Right atrium auricular region (tissue), 2 donors: ENCODE data around the gene NCOA3. TPM values are rescaled to one million over a fixed set of nuclear protein-coding genes. Genes with fewer than 3 reads are reported as not detected.
"Not testable (repeated sequence)": the region's sequence is repeated elsewhere in the genome, so short reads cannot be mapped to it uniquely, and the experiment has no call there.

ENCODE experiments used
- DNase-seq: peaks from one replicate; pipeline ENCODE4 v3.0.0-alpha.2; 2019; ENCODE audit warnings: low spot score
- H3K27ac ChIP-seq, 2 donors: fragments of 200-600 bp; sonication (generic); 1 replicate in 1 of 2; 2 replicates in 1 of 2; pipeline ENCODE4 v1.5.1; 2016 to 2019
- H3K27me3 ChIP-seq, 2 donors: fragments of 200-600 bp; sonication (generic); one replicate each; pipeline versions ENCODE4 v1.5.1 to v1.6.0; 2017 to 2019
- H3K36me3 ChIP-seq: fragments of 200-600 bp; sonication (generic); one replicate; pipeline ENCODE4 v1.5.1; 2016
- H3K4me1 ChIP-seq, 2 donors: fragments of 200-600 bp; sonication (generic); one replicate each; pipeline versions ENCODE4 v1.5.1 to v1.6.0; 2017 to 2019
- H3K4me3 ChIP-seq, 2 donors: fragments of 200-600 bp; sonication (generic); 1 replicate in 1 of 2; 2 replicates in 1 of 2; pipeline ENCODE4 v1.5.1; 2017 to 2019; ENCODE audit warnings: mild to moderate bottlenecking in 1 of 2, moderate library complexity in 1 of 2
- H3K9me3 ChIP-seq, 2 donors: fragments of 200-600 bp; sonication (generic); one replicate each; pipeline ENCODE4 v1.5.1; 2019
- total RNA-seq, 2 donors: library from RNA; depleted of rRNA; stranded (reverse); fragments of >200 nt; gene quantifications; one replicate each; pipeline ENCODE4 v1.1.0, GENCODE V29; 2016
- TF ChIP-seq, protein P1 (sequence below), 2 donors: fragments of 200-600 bp; sonication (generic); IDR thresholded peaks; one replicate each; pipeline ENCODE4 v1.5.1; 2019; ENCODE audit warnings: antibody characterized with exemption in 2 of 2

The NCOA3 gene
- total RNA-seq, 2 donors from 2014 or later, result 24.1 to 27.4 TPM

DNA sequence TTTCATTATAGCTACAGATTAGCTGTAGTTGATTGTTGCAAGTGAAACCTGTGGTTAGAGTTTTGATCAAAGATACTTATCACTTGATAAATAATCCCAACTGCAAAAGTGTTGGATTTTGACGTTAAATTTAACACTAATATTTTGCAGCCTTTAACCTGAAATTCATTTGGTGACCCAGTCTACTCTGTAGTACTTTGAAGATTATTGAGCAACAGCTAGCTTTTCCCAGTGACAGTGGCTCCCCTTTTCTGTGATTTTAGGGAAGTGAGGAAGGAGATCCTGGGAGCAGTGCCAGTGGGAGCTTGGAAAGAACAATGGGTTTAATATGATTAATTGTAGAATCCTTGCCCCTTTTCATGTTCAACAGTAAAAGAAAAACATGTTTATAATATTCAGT, 76.9 kb downstream of the NCOA3 start:
- peaks cover 0 to 81% of the 10 kb centered on the region in 2 donors for H3K4me1 ChIP-seq
- no peak overlapping the region for H3K27ac ChIP-seq

DNA sequence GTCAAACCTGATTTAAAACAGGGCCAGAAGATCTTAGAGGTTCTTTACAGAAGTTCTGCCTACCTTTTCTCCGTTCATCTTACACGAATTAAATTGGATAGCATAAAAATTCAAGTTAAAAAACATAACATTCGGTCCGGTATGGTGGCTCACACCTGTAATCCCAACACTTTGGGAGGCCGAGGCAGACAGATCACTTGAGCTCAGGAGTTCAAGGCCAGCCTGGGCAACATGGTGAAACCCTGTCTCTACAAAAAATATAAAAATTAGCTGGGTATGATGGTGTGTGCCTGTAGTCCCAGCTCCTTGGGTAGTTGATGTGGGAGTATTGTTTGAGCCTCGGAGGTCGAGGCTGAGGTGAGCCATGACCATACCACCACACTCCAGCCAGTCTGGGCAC, 79.0 kb downstream of the NCOA3 start:
- not testable (repeated sequence) for DNase-seq, H3K27me3 ChIP-seq, H3K36me3 ChIP-seq, H3K9me3 ChIP-seq, H3K27ac ChIP-seq, H3K4me3 ChIP-seq
- H3K4me1 ChIP-seq, result peaks cover 0 to 68% of the 10 kb centered on the region in 2 donors

More for the DNA sequence above, 76.9 kb downstream of the NCOA3 start:
- TF ChIP-seq, protein P1, sequence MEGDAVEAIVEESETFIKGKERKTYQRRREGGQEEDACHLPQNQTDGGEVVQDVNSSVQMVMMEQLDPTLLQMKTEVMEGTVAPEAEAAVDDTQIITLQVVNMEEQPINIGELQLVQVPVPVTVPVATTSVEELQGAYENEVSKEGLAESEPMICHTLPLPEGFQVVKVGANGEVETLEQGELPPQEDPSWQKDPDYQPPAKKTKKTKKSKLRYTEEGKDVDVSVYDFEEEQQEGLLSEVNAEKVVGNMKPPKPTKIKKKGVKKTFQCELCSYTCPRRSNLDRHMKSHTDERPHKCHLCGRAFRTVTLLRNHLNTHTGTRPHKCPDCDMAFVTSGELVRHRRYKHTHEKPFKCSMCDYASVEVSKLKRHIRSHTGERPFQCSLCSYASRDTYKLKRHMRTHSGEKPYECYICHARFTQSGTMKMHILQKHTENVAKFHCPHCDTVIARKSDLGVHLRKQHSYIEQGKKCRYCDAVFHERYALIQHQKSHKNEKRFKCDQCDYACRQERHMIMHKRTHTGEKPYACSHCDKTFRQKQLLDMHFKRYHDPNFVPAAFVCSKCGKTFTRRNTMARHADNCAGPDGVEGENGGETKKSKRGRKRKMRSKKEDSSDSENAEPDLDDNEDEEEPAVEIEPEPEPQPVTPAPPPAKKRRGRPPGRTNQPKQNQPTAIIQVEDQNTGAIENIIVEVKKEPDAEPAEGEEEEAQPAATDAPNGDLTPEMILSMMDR (IDR thresholded peaks at IDR 0.05), result no peak
- Histone ChIP-seq H3K4me3 (no peak overlapping the region), H3K27me3 (no peaks in the 10 kb centered on the region), H3K9me3 (no peaks in the 10 kb centered on the region), H3K36me3 (no peaks in the 10 kb centered on the region)
- no peak for DNase-seq

DNA sequence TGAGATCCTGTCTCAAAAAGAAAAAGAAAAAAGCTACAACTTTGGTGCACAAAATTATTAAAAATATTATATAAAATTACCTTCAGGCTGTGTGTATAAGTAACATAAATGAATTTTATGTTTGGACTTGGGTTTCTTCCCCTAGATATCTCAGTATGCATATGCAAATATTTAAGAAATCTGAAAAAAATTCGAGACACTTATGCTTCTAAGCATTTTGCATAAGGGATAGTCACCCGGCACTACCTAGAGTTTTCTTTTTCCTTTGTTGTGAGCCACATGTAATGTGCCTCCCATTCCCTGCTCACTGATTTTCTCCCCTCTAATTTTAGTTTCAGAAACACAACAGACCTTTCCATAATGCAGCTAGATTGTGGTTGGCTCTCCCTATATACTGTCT, 79.4 kb downstream of the NCOA3 start:
- Histone ChIP-seq H3K4me3 (no peak overlapping the region), H3K9me3 (no peaks in the 10 kb centered on the region), H3K27me3 (no peaks in the 10 kb centered on the region), H3K4me1 (peaks cover 0 to 67% of the 10 kb centered on the region in 2 donors), H3K27ac (no peak overlapping the region), H3K36me3 (no peaks in the 10 kb centered on the region)
- no peak for DNase-seq
- TF ChIP-seq, protein P1 (IDR thresholded peaks at IDR 0.05), result no peak

DNA sequence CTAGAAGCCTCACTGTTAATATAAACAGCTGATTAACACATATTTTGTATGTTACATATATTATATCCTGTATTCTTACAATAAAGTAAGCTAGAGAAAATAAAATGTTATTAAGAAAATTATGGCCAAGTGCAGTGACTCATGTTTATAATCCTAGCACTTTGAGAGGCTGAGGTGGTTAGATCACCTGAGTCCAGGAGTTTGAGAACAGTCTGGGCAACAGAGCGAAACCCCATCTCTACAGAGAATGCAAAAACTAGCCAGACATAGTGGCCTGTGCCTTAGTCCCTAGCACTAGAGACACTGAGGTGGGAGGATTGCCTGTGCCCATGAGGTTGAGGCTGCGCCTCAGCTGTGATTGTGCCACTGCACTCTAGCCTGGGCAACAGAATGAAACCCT, 81.9 kb downstream of the NCOA3 start:
- peaks cover 0 to 50% of the 10 kb centered on the region in 2 donors for H3K4me1 ChIP-seq
- no peaks in the 10 kb centered on the region for H3K36me3 ChIP-seq
- H3K27ac ChIP-seq, result no peak overlapping the region
- DNase-seq, result no peak
- TF ChIP-seq, protein P1 (IDR thresholded peaks at IDR 0.05), result no peak
- no peaks in the 10 kb centered on the region for H3K27me3 ChIP-seq
- no peak overlapping the region for H3K4me3 ChIP-seq
- no peaks in the 10 kb centered on the region for H3K9me3 ChIP-seq

DNA sequence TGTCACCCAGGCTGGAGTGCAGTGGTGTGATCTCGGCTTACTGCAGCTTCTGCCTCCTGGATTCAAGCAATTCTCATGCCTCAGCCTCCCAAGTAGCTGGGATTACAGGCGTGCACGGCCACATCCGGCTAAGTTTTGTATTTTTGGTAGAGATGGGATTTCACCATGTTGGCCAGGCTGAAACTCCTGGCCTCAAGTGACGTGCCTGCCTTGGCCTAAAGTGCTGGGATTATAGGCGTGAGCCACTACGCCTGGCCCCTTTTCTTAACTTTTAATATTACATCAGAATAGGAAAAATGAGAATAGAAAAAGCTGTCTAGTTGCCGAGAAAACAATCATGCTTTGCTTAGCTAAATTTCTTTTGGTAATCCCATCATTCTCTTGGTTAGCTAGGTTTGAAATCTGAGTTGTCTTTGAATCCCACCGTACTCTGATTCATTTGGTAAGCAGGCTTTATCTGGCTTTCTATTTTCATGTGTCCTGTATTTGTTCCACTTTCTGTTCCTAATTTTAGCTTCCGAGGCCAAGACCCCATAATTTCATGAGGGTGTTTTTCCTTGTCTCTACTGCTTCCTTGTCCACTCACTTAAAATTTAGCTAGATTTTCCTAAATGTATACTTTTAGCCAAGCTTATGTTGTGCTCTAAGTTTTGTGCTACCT, 83.5 kb downstream of the NCOA3 start:
- Histone ChIP-seq H3K27me3 (no peaks in the 10 kb centered on the region), H3K36me3 (no peaks in the 10 kb centered on the region), H3K9me3 (no peaks in the 10 kb centered on the region), H3K27ac (peak overlapping the region; percentile 44 to 67), H3K4me1 (peaks cover 0 to 34% of the 10 kb centered on the region in 2 donors), H3K4me3 (no peak overlapping the region)
- TF ChIP-seq, protein P1 (IDR thresholded peaks at IDR 0.05), result no peak
- no peak for DNase-seq

GRCh38 chr20:47586649-47587294, 85.1 kb downstream of the NCOA3 start:
- TF ChIP-seq, protein P1 (IDR thresholded peaks at IDR 0.05), result no peak
- no peaks in the 10 kb centered on the region for H3K9me3 ChIP-seq
- no peak overlapping the region for H3K4me3 ChIP-seq
- no peaks in the 10 kb centered on the region for H3K36me3 ChIP-seq
- no peak for DNase-seq
- H3K27me3 ChIP-seq, result no peaks in the 10 kb centered on the region
- H3K27ac ChIP-seq, result no peak overlapping the region
- peaks cover 0 to 26% of the 10 kb centered on the region in 2 donors for H3K4me1 ChIP-seq
